NT2/D1 (cell line): ENCODE data around the gene SLC9C2.
"Not testable (repeated sequence)": the region's sequence is repeated elsewhere in the genome, so short reads cannot be mapped to it uniquely, and the experiment has no call there.

Experiments
- DNase-seq: peaks from one replicate; pipeline ENCODE4 v3.0.0-alpha.2; 2011; ENCODE audit warnings: low read depth, low spot score
- H3K27me3 ChIP-seq: 2 replicates; pipeline ENCODE4 v1.6.0; 2011; ENCODE audit warnings: mild to moderate bottlenecking; ENCODE audit not compliant: insufficient read length, insufficient read depth
- H3K36me3 ChIP-seq: 2 replicates; pipeline ENCODE4 v1.6.1; 2011; ENCODE audit warnings: mild to moderate bottlenecking, low read length, mixed read lengths; ENCODE audit not compliant: insufficient read depth, insufficient read length
- H3K4me1 ChIP-seq: 2 replicates; pipeline ENCODE4 v1.5.1; 2011; ENCODE audit not compliant: insufficient read depth, insufficient read length
- H3K4me3 ChIP-seq: 2 replicates; pipeline ENCODE4 v1.5.1; 2011; ENCODE audit warnings: low read depth; ENCODE audit not compliant: insufficient read length
- H3K9ac ChIP-seq: 2 replicates; pipeline ENCODE4 v1.6.0; 2011; ENCODE audit warnings: low read depth; ENCODE audit not compliant: insufficient read length
- H3K9me3 ChIP-seq: 2 replicates; pipeline ENCODE4 v1.5.1; 2011; ENCODE audit warnings: mild to moderate bottlenecking, low read length; ENCODE audit not compliant: insufficient read depth
- SUZ12 ChIP-seq: IDR thresholded peaks from 2 replicates; pipeline ENCODE4 v1.6.1; 2011; ENCODE audit not compliant: insufficient read length, insufficient read depth; ENCODE audit errors: extremely low read depth
- YY1 ChIP-seq: IDR thresholded peaks from 2 replicates; pipeline ENCODE4 v1.6.1; 2011; ENCODE audit not compliant: insufficient read length, insufficient read depth
- ZNF274 ChIP-seq: IDR thresholded peaks from 2 replicates; pipeline ENCODE4 v1.6.1; 2011; ENCODE audit warnings: mild to moderate bottlenecking, low read depth, low read length

SLC9C2 gene, protein sequence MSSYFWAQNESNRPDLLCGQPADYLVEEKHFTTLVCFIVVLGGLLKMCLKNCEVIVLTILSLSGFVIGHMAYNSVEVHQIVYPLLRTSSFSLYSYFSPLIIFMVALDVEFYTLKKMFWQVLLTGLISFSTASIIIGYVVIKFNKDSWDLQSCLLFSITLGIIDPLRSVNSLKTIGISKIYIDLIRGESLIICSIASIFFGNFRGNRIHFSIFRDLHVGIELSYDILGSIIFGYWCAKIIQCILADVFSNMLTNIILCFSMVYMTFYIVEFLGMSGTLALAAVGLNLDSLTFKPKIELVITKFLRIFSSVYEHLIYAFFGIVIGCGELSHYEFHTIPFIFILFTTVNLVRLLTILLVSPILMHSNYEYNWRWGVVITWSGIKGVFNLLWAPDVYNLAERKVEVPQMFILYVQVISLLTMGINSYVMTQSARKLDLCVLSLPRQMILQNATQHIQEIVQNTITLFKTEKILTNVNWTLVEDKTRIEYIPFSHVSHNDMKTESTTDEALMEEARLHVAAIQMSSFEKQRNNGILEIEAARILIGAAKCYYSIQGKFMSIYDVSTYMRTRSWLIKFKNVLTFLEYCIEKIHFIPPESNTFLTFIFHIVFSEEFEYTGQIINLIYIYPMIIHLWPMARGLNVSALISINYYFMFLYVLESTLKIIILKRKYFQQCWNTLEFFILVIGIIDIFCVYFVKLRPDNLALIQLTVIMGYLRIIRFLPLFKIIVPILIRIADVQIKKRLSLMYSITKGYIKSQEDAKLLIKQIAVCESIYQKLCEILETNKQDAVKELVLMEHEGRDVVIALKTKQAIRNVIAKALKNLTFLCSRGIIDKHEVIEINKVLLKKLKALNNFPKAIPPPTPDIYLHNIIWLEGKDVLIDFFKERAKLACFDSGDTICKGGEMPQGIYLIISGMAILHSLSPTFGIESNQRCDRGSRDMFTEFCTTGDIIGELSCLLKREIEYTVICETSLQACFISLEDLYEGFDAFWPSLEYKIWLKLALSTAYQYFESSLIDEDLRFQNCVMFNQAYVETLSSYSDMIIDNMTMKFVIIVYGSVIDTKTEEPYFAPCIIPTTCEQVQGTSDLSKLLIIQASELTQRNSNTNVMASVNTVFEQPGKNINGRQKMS

DNA sequence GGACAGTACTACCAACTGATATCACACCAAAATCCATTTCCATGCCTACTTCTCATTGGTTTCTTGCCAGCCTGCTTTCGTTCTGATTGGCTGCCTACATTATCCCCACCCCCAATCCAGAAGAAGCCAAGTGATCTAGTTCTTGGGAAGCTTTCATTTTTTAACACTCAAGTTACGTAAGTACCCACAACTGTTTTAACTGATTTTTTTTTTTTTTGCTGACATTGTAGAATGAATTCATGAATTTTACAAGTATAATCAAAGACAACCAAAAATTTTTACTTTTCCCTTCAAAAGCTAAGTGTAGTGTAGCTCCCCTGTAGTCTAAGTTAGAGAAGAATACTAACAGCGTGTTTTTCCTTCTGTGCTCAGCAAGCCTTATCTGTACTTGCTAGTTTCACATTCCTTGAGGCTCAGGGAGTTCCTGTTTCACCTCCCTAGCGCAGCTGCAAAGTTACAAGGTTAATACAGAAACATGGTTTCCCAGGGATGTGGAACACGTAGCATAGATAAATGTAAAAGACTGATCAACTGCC lies at the start of gene SLC9C2:
TSS of gene SLC9C2 (minus strand) at position 17 of the 536 bp plus-strand sequence. CDS start 1,296 bp downstream, outside the sequence.
- no peaks in the 10 kb centered on the region for H3K4me1 ChIP-seq
- H3K4me3 ChIP-seq = no peak within 1 kb of the TSS
- no peak for DNase-seq
- no peak for TF ChIP-seq YY1
- no peaks in the 10 kb centered on the region for H3K36me3 ChIP-seq
- H3K9ac ChIP-seq = no peak within 1 kb of the TSS
- no peaks in the 10 kb centered on the region; the same call in 1 of the 2 replicates for H3K9me3 ChIP-seq
- H3K27me3 ChIP-seq = no peaks in the 10 kb centered on the region

DNA sequence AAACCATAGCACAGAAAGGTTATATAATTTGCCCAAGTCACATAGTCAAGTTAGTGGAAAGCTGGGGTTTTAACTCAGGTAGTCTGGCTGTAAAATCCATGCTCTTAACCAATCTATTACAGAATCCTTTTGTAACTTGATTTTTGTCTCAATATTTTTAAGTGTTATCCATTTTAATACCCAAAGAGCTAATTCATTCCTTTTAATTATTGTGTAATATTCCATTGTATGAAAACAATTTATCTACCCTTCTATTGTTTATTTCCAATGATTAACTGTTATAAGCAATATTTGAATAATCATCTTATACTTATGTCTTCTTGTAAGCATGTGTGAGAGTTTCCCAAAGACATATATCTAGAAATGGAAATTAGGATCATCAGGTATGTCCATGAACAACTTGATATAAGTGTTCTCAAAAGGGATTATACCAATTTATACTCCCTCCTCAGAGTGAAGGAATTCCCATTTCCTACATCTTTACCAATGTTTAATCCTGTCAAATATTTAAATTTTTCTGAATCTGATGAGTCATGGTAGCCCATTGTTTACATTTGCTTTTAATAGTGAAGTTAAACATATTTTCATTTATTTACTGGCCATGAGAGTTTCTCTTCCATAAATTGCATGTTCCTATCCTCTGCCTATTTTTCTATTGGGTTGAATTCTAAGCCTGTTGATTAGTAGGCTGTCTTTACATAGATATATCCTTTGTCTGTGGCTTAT lies 46.2 kb upstream of the SLC9C2 start:
- H3K9me3 ChIP-seq = peaks cover 3% of the 10 kb centered on the region; the same call in 1 of the 2 replicates
- no peak overlapping the region for H3K4me3 ChIP-seq
- H3K36me3 ChIP-seq = no peaks in the 10 kb centered on the region
- H3K4me1 ChIP-seq = no peaks in the 10 kb centered on the region
- no peaks in the 10 kb centered on the region for H3K27me3 ChIP-seq
- no peak overlapping the region for H3K9ac ChIP-seq
- TF ChIP-seq YY1 (no peak), SUZ12 (no peak), ZNF274 (no peak)
- DNase-seq = no peak

DNA sequence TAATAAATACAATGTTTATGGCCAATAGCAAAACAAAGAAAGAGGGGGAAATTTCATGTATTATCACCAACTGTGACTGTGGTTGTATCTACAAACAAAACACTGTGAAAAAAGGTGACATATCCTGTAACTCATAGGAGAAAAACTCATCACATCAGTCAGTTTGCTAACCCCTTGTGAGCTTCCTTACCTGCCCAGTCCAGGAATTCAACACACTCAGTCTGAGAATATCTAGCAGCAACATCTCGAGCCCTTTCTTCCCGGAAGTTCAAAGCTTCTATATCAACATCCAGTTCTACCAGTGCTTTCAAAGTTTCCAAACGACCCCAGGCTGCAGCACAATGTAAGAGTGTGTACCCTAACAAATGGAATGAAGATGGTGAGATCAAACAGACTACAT lies 43.8 kb upstream of the SLC9C2 start:
- H3K9ac ChIP-seq = no peak overlapping the region
- no peaks in the 10 kb centered on the region for H3K4me1 ChIP-seq
- peaks cover 26% of the 10 kb centered on the region for H3K9me3 ChIP-seq
- DNase-seq = no peak
- no peaks in the 10 kb centered on the region for H3K27me3 ChIP-seq
- H3K36me3 ChIP-seq = no peaks in the 10 kb centered on the region
- TF ChIP-seq YY1 = no peak
- TF ChIP-seq ZNF274 = no peak
- no peak for TF ChIP-seq SUZ12
- no peak overlapping the region for H3K4me3 ChIP-seq

DNA sequence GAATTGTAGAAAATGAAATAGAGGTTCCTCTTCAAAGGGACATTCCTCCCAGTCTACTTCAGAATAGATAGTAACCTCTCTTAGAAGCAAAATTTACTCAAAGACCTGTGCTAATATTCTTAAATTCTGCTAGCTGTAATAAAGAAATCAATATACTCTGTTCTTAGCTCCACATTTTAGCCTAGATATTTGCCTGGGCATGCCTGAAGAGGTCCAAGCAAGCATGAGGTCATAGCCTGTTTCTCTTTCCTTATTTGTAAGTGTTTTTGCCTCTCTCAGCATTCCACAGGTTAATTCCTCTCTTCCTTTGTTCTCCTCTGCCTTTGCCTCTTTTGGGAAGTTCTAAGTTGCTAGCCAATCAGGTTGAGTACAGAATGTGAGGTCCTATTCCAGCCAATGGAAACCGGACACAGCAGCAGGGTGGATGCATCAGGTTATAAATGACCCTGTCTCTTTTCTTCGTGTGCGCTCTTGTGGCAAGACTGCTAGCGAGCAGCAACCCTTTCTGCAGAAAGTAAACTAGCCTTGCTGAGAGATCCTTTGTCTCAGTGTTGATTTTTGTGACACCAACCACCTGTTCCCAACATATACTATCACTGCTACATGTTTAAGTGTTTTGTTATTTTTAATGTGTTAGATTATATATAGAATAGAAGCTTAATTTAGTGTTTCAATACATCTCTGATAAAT lies 39.7 kb upstream of the SLC9C2 start:
- H3K36me3 ChIP-seq, H3K4me3 ChIP-seq, DNase-seq, H3K27me3 ChIP-seq, H3K4me1 ChIP-seq, H3K9ac ChIP-seq: not testable (repeated sequence)
- H3K9me3 ChIP-seq = peaks cover 54% of the 10 kb centered on the region

DNA sequence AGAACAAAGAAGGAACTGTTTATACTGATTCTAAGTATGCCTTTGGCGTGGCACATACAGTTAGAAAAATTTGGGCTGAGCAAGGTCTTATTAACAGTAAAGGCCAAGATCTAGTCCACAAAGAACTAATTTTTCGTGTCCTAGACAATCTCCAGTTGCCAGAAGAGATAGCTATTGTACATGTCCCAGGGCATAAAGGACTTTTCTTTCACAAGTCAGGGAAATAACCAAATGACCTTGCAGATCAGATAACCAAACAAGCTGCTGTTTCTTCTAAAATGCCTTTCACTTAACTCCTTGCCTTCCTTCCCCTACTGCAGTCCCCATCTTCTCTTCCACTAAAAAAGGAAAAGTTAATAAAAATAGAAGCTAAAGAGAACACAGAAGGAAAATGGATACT lies 36.2 kb upstream of the SLC9C2 start:
- Histone ChIP-seq H3K27me3 (no peaks in the 10 kb centered on the region), H3K36me3 (no peaks in the 10 kb centered on the region), H3K9me3 (peaks cover 66% of the 10 kb centered on the region), H3K4me3 (no peak overlapping the region), H3K9ac (no peak overlapping the region), H3K4me1 (no peaks in the 10 kb centered on the region)
- no peak for TF ChIP-seq YY1
- TF ChIP-seq ZNF274 = no peak
- TF ChIP-seq SUZ12 = no peak
- no peak for DNase-seq

DNA sequence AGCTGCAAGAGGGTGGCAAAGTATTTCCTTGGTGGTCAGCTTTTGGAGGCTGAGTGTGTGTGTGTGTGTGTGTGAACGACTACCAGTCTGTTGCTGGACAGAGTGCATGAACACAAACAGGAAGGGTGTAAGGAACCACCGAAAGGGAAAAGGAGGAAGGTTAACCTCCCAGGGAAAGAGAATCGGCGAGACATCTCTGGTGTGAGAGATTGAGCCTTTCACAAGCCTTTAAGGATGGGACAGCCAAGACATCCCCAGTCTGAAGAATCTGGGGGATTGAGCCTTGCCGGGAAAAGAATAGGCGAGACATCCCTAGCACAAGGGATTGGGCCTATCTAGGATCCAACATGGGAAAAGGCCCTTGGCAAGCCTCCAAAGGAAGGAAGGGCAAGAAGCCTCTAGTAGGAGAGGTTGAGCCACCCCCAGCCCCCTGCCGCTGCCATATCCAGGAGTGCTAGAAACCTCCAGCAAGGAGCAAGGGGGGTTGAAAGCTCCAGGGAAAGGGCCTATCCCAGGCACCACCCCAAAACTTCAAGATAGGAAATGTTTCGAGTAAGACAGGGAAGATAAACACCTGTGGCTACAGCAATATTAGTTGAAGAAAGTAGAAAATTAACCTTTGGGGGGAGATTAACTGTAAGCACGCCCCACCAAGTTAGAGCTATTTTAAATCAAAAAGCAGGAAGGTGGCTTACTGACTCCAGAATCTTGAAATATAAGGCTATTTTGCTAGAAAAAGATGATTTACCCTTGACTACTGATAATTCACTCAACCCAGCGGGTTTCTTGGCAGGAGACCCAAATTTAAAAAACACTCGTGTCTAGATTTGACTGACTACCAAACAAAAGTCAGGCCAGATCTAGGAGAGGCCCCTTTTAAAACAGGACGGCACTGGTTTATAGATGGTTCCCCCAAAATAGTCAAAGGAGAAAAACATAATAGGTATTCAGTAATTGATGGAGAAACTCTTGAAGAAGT lies 35.5 kb upstream of the SLC9C2 start:
- Histone ChIP-seq H3K9ac (no peak overlapping the region), H3K36me3 (no peaks in the 10 kb centered on the region), H3K27me3 (no peaks in the 10 kb centered on the region), H3K4me1 (no peaks in the 10 kb centered on the region), H3K9me3 (peaks cover 58% of the 10 kb centered on the region), H3K4me3 (no peak overlapping the region)
- DNase-seq = no peak
- TF ChIP-seq ZNF274 = no peak
- TF ChIP-seq SUZ12 = no peak
- no peak for TF ChIP-seq YY1

DNA sequence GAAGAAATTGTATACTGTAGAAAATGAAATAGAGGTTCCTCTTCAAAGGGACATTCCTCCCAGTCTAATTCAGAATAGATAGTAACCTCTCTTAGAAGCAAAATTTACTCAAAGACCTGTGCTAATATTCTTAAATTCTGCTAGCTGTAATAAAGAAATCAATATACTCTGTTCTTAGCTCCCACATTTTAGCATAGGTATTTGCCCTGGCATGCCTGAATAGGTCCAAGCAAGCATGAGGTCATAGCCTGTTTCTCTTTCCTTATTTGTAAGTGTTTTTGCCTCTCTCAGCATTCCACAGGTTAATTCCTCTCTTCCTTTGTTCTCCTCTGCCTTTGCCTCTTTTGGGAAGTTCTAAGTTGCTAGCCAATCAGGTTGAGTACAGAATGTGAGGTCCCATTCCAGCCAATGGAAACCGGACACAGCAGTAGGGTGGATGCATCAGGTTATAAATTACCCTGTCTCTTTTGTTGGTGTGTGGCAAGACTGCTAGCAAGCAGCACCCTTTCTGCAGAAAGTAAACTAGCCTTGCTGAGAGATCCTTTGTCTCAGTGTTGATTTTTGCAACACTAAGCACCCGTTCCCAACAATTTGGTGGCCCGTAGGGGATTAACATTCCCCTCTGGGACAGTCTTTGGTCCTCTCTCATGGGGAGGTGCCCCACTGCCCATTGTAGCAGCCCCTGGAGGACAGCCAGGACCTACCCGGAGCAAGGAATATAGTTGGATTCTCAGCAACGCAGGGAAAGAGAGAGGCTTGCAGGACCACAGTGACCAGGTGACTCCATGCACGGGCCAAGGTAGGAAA lies 34.6 kb upstream of the SLC9C2 start:
- DNase-seq, H3K9ac ChIP-seq: not testable (repeated sequence)

More for the DNA sequence above, 34.6 kb upstream of the SLC9C2 start:
- not testable (repeated sequence) for H3K4me1 ChIP-seq, H3K36me3 ChIP-seq, H3K27me3 ChIP-seq, H3K4me3 ChIP-seq
- H3K9me3 ChIP-seq = peaks cover 49% of the 10 kb centered on the region
